ENCODE results near the gene BEND5. TPM values are rescaled to one million over a fixed set of nuclear protein-coding genes. Genes with fewer than 3 reads are reported as not detected.

The BEND5 gene
- total RNA-seq, 5 donors from 2014 or later (not counting 1 experiment from before 2014, with no cell fraction given): 3.3 to 7.9 (median 5.6) TPM

DNA sequence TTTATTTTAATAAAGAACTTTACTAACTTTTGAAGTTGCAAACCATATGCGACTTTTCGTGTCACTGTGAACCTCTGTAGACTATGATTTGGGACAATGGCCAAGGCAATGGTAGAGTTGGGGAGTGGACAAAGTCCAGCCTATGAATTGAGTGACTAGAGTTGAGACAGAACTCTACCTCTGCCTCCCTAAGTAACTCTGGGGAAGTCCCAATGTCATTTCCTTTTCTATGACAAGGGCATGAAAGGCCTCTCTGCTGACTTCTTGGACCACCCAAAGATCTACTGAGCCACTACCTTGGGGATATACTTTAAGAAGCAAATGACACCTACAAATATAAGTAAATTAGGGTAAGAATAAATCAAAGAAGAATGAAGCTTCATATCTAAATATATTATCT is 19.3 kb downstream of the BEND5 start:
- Histone ChIP-seq H3K9me3 (no peaks in the 10 kb centered on the region), H3K27ac (ENCODE audit: low read length) (no peak overlapping the region), H3K27me3 (replicated peaks in 1 of 2; ENCODE audit: control insufficient read depth in 2 of 2, extremely low read depth in 1 of 2, insufficient read depth in 2 of 2, low read length in 1 of 2) (no peaks in the 10 kb centered on the region), H3K4me3 (ENCODE audit: control insufficient read depth in 1 of 2, extremely low read depth in 1 of 2, low read length in 1 of 2) (no peak overlapping the region), H3K36me3 (ENCODE audit: control insufficient read depth in 2 of 2, extremely low read depth in 1 of 2, insufficient read depth in 1 of 2, low read length in 1 of 2) (peaks cover 3 to 6% of the 10 kb centered on the region in 2 donors), H3K4me1 (ENCODE audit: control insufficient read depth in 1 of 2, extremely low read depth in 1 of 2, insufficient read depth in 2 of 2, low read length in 2 of 2) (no peaks in the 10 kb centered on the region)
- Mint-ChIP-seq H3K4me1 (peaks cover 0 to 5% (median 0%) of the 10 kb centered on the region in 3 donors), H3K4me3 (no peak overlapping the region), H3K36me3 (peaks cover 21% of the 10 kb centered on the region), H3K27ac (no peak overlapping the region), H3K9me3 (no peaks in the 10 kb centered on the region), H3K27me3 (no peaks in the 10 kb centered on the region)
- DNase-seq (no peak), ATAC-seq (replicated peaks in 1 of 4) (no peak)
- no CpG with 5 or more reads among the region's 2 CpGs for WGBS (ENCODE audit: insufficient coverage)
- ChIA-PET CTCF (no interaction called here), POLR2A (no interaction called here)

DNA sequence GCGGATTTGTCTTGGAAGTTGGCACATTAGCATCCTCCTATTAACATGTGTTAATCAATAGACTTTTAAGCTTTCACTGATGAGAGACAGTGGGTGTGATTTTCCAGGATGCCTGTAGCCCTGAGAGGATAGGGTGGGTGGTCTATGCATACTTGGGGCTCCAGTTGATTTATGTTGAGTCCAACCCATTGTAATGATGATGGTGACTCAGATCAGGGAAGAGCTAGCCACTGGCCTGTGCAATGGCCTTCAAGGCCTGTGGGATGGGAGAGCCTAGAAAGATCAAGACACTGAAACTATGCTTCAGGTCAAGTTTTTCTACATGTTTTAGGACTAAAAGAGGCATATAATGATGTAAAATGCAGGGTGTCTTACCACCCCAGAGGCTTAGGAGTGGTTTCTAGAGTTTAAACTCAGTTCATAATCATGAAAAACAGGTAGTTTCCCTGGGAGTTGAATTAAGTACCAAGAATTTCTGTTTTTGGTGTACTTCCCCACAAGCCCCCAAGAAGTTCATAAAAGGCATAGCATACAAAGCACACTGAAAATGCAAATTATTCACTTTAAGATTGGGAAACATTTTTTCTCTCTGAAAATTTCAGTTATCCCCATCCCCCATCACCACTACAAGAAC is 19.9 kb downstream of the BEND5 start:
- Histone ChIP-seq H3K36me3 (ENCODE audit: control insufficient read depth in 2 of 2, extremely low read depth in 1 of 2, insufficient read depth in 1 of 2, low read length in 1 of 2) (peaks cover 3 to 6% of the 10 kb centered on the region in 2 donors), H3K4me1 (ENCODE audit: control insufficient read depth in 1 of 2, extremely low read depth in 1 of 2, insufficient read depth in 2 of 2, low read length in 2 of 2) (no peaks in the 10 kb centered on the region)
- no peak for ATAC-seq (replicated peaks in 1 of 4)

DNA sequence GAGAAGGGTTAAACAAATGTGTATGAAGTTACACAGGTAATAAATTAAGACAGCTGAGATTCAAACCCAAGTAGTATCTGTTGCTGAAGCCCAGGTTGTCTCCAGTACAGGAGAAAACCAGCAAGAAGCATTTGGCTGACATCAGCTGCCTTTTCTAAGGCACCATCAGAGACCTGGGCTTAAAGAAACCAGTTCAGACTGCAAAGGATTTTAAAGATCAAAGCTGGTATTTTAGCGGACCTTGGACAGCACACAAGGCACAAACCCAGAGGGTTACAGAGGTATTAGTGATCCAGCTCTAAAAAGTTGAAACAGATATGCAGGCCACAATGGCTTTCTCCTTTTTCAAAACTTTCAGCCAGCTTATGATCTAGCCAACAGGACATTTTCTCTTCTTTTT is 23.4 kb downstream of the BEND5 start:
- ChIA-PET POLR2A (no interaction called here), CTCF (interaction anchor here in 1 of 2 donors (1.1 kb wide), 1 partner anchor 11 kb away, joined by 3 read pairs; no protein-coding TSS in a partner anchor)
- H3K4me1 Mint-ChIP-seq: peaks cover 0 to 5% (median 2%) of the 10 kb centered on the region in 3 donors
- WGBS (ENCODE audit: insufficient coverage): 100% methylated on average over 1 of the region's 1 CpG
- ATAC-seq (replicated peaks in 1 of 4): no peak
- H3K4me3 Mint-ChIP-seq: no peak overlapping the region
- H3K27me3 Mint-ChIP-seq: no peaks in the 10 kb centered on the region
- no peaks in the 10 kb centered on the region for H3K9me3 Mint-ChIP-seq
- Histone ChIP-seq H3K27me3 (replicated peaks in 1 of 2; ENCODE audit: control insufficient read depth in 2 of 2, extremely low read depth in 1 of 2, insufficient read depth in 2 of 2, low read length in 1 of 2) (no peaks in the 10 kb centered on the region), H3K9me3 (no peaks in the 10 kb centered on the region), H3K36me3 (ENCODE audit: control insufficient read depth in 2 of 2, extremely low read depth in 1 of 2, insufficient read depth in 1 of 2, low read length in 1 of 2) (peaks cover 4 to 5% of the 10 kb centered on the region in 2 donors), H3K4me3 (ENCODE audit: control insufficient read depth in 1 of 2, extremely low read depth in 1 of 2, low read length in 1 of 2) (no peak overlapping the region), H3K27ac (ENCODE audit: low read length) (no peak overlapping the region), H3K4me1 (ENCODE audit: control insufficient read depth in 1 of 2, extremely low read depth in 1 of 2, insufficient read depth in 2 of 2, low read length in 2 of 2) (no peaks in the 10 kb centered on the region)
- H3K36me3 Mint-ChIP-seq: peaks cover 18% of the 10 kb centered on the region
- no peak for DNase-seq
- H3K27ac Mint-ChIP-seq: no peak overlapping the region

More for the DNA sequence above, 19.9 kb downstream of the BEND5 start:
- H3K9me3 Mint-ChIP-seq: no peaks in the 10 kb centered on the region
- H3K9me3 ChIP-seq: no peaks in the 10 kb centered on the region
- no peaks in the 10 kb centered on the region for H3K27me3 ChIP-seq (replicated peaks in 1 of 2; ENCODE audit: control insufficient read depth in 2 of 2, extremely low read depth in 1 of 2, insufficient read depth in 2 of 2, low read length in 1 of 2)
- no peak overlapping the region for H3K4me3 Mint-ChIP-seq
- ChIA-PET CTCF (no interaction called here), POLR2A (no interaction called here)
- no peak for DNase-seq
- H3K27ac ChIP-seq (ENCODE audit: low read length): no peak overlapping the region
- no CpG with 5 or more reads among the region's 1 CpG for WGBS (ENCODE audit: insufficient coverage)
- H3K4me3 ChIP-seq (ENCODE audit: control insufficient read depth in 1 of 2, extremely low read depth in 1 of 2, low read length in 1 of 2): no peak overlapping the region
- H3K36me3 Mint-ChIP-seq: peaks cover 21% of the 10 kb centered on the region
- no peak overlapping the region for H3K27ac Mint-ChIP-seq
- no peaks in the 10 kb centered on the region for H3K27me3 Mint-ChIP-seq
- peaks cover 0 to 5% (median 0%) of the 10 kb centered on the region in 3 donors for H3K4me1 Mint-ChIP-seq

DNA sequence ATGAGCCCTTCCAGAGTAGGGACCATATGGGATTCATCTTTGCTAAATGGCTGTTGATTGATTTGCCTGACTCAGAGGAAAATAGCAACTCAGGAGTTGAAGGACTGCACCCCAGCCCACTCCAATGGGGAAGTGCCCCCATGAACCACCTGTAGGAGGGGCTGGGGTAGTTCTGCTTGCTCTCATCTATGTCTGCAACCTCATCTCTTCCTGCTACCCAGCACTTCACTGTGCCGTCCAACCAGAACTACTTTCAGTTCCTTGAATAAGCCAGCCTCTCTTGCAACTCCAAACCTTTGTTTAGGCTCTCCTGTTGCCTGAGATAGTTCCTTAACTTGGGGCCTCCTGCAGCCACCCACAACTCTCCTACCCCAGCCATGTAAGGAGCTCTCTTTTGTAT is 26.6 kb downstream of the BEND5 start:
- Mint-ChIP-seq H3K27ac (no peak overlapping the region), H3K27me3 (no peaks in the 10 kb centered on the region), H3K4me3 (no peak overlapping the region), H3K9me3 (no peaks in the 10 kb centered on the region), H3K4me1 (peaks cover 0 to 5% (median 2%) of the 10 kb centered on the region in 3 donors), H3K36me3 (peaks cover 12% of the 10 kb centered on the region)
- H3K9me3 ChIP-seq: no peaks in the 10 kb centered on the region
- ChIA-PET POLR2A (no interaction called here), CTCF (no interaction called here)
- H3K27ac ChIP-seq (ENCODE audit: low read length): no peak overlapping the region
- no peak overlapping the region for H3K4me3 ChIP-seq (ENCODE audit: control insufficient read depth in 1 of 2, extremely low read depth in 1 of 2, low read length in 1 of 2)
- 50% methylated on average over 1 of the region's 1 CpG for WGBS (ENCODE audit: insufficient coverage)
- H3K4me1 ChIP-seq (ENCODE audit: control insufficient read depth in 1 of 2, extremely low read depth in 1 of 2, insufficient read depth in 2 of 2, low read length in 2 of 2): no peaks in the 10 kb centered on the region
- ATAC-seq (replicated peaks in 1 of 4) (no peak), DNase-seq (peak in 1 of 35 experiments; percentile 11)
- peaks cover 0 to 5% of the 10 kb centered on the region in 2 donors for H3K36me3 ChIP-seq (ENCODE audit: control insufficient read depth in 2 of 2, extremely low read depth in 1 of 2, insufficient read depth in 1 of 2, low read length in 1 of 2)
- no peaks in the 10 kb centered on the region for H3K27me3 ChIP-seq (replicated peaks in 1 of 2; ENCODE audit: control insufficient read depth in 2 of 2, extremely low read depth in 1 of 2, insufficient read depth in 2 of 2, low read length in 1 of 2)

DNA sequence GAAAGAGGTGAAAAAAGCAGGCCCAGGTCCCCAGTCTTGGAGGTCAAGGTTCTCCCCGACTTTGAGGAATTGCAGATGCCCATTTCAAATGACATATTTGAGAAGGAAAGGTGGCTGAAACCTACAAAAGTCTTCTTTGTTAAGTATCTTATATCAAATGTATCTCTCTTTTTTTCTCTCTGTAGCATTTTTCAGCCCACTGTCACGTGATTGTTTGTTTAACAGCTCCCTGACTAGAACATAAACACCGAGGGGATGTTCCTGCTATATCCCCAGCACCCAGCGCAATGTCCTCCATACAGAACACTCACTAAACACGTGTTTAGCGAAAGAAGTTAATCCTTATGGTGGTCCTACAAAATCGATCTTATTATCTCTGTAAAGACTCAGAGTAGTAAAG is 27.6 kb downstream of the BEND5 start:
- H3K27ac Mint-ChIP-seq: no peak overlapping the region
- Histone ChIP-seq H3K27ac (ENCODE audit: low read length) (no peak overlapping the region), H3K4me3 (ENCODE audit: control insufficient read depth in 1 of 2, extremely low read depth in 1 of 2, low read length in 1 of 2) (no peak overlapping the region), H3K36me3 (ENCODE audit: control insufficient read depth in 2 of 2, extremely low read depth in 1 of 2, insufficient read depth in 1 of 2, low read length in 1 of 2) (peaks cover 0 to 5% of the 10 kb centered on the region in 2 donors), H3K9me3 (no peaks in the 10 kb centered on the region), H3K4me1 (ENCODE audit: control insufficient read depth in 1 of 2, extremely low read depth in 1 of 2, insufficient read depth in 2 of 2, low read length in 2 of 2) (no peaks in the 10 kb centered on the region), H3K27me3 (replicated peaks in 1 of 2; ENCODE audit: control insufficient read depth in 2 of 2, extremely low read depth in 1 of 2, insufficient read depth in 2 of 2, low read length in 1 of 2) (no peaks in the 10 kb centered on the region)
- no peaks in the 10 kb centered on the region for H3K9me3 Mint-ChIP-seq
- peaks cover 0 to 5% (median 2%) of the 10 kb centered on the region in 3 donors for H3K4me1 Mint-ChIP-seq
- ChIA-PET POLR2A (no interaction called here), CTCF (no interaction called here)
- peaks cover 12% of the 10 kb centered on the region for H3K36me3 Mint-ChIP-seq
- DNase-seq (no peak), ATAC-seq (replicated peaks in 1 of 4) (no peak)
- no peak overlapping the region for H3K4me3 Mint-ChIP-seq
- no peaks in the 10 kb centered on the region for H3K27me3 Mint-ChIP-seq
- 50% methylated on average over 1 of the region's 7 CpGs for WGBS (ENCODE audit: insufficient coverage)

DNA sequence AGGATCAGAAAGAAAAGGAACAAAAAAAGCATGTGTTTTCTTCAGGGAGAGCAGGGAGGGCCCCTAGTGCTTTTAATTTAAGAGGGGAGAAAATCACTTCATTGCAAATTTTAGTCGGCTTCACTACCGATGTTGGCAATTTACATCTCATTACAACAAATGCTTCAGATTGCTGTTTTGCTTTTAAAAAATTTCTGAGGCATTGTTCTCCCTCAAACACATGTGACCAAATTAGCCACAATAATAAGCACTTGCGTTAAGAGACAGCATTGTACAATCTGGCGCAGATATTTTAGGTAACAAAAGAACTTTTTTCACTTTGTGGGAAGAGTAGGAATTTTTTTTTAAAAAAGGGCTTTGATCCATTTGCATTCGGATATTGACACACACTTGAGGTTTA is 29.8 kb downstream of the BEND5 start:
- H3K4me3 ChIP-seq (ENCODE audit: control insufficient read depth in 1 of 2, extremely low read depth in 1 of 2, low read length in 1 of 2): no peak overlapping the region
- H3K9me3 Mint-ChIP-seq: no peaks in the 10 kb centered on the region
- peaks cover 0 to 9% of the 10 kb centered on the region in 2 donors for H3K36me3 ChIP-seq (ENCODE audit: control insufficient read depth in 2 of 2, extremely low read depth in 1 of 2, insufficient read depth in 1 of 2, low read length in 1 of 2)
- POLR2A ChIA-PET: no interaction called here
- no peak overlapping the region for H3K27ac ChIP-seq (ENCODE audit: low read length)
- H3K27me3 ChIP-seq (replicated peaks in 1 of 2; ENCODE audit: control insufficient read depth in 2 of 2, extremely low read depth in 1 of 2, insufficient read depth in 2 of 2, low read length in 1 of 2): no peaks in the 10 kb centered on the region
- H3K4me3 Mint-ChIP-seq: no peak overlapping the region
- CTCF ChIA-PET: no interaction called here
- H3K9me3 ChIP-seq: no peaks in the 10 kb centered on the region
- no peak overlapping the region for H3K27ac Mint-ChIP-seq
- no peaks in the 10 kb centered on the region for H3K4me1 ChIP-seq (ENCODE audit: control insufficient read depth in 1 of 2, extremely low read depth in 1 of 2, insufficient read depth in 2 of 2, low read length in 2 of 2)
- DNase-seq (no peak), ATAC-seq (replicated peaks in 1 of 4) (no peak)
- WGBS (ENCODE audit: insufficient coverage): 100% methylated on average over 1 of the region's 5 CpGs
- H3K4me1 Mint-ChIP-seq: peaks cover 0 to 2% (median 0%) of the 10 kb centered on the region in 3 donors
- H3K36me3 Mint-ChIP-seq: peaks cover 12% of the 10 kb centered on the region
- no peaks in the 10 kb centered on the region for H3K27me3 Mint-ChIP-seq

DNA sequence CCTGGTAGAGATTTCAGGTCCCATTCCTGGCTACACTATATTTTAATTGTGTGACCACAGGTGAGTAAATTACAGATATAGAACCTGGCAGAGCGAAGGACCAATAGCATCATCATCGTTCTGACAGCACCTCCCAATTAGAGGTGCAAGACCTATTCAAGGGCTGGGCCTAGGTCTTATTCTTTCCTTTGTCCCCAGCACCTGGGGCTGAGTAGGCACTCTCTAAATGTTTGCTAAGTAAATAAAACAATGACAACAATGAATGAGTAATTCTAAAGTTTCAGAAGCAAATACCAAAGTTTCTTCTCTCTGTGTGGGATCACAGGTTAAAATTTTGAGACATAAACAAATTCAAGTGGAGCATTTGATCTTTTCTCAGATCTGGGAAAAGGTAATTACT is 32.7 kb downstream of the BEND5 start:
- CTCF ChIA-PET: no interaction called here
- no peak overlapping the region for H3K4me3 ChIP-seq (ENCODE audit: control insufficient read depth in 1 of 2, extremely low read depth in 1 of 2, low read length in 1 of 2)
- POLR2A ChIA-PET: no interaction called here

More for the DNA sequence above, 32.7 kb downstream of the BEND5 start:
- H3K27ac ChIP-seq (ENCODE audit: low read length): no peak overlapping the region
- no peaks in the 10 kb centered on the region for H3K27me3 Mint-ChIP-seq
- ATAC-seq (replicated peaks in 1 of 4): no peak
- no peaks in the 10 kb centered on the region for H3K4me1 Mint-ChIP-seq
- no peaks in the 10 kb centered on the region for H3K9me3 ChIP-seq
- no peaks in the 10 kb centered on the region for H3K9me3 Mint-ChIP-seq
- H3K27me3 ChIP-seq (replicated peaks in 1 of 2; ENCODE audit: control insufficient read depth in 2 of 2, extremely low read depth in 1 of 2, insufficient read depth in 2 of 2, low read length in 1 of 2): no peaks in the 10 kb centered on the region
- DNase-seq: no peak
- WGBS (ENCODE audit: insufficient coverage): no CpG with 5 or more reads among the region's 2 CpGs
- no peaks in the 10 kb centered on the region for H3K4me1 ChIP-seq (ENCODE audit: control insufficient read depth in 1 of 2, extremely low read depth in 1 of 2, insufficient read depth in 2 of 2, low read length in 2 of 2)
- peaks cover 0 to 3% of the 10 kb centered on the region in 2 donors for H3K36me3 ChIP-seq (ENCODE audit: control insufficient read depth in 2 of 2, extremely low read depth in 1 of 2, insufficient read depth in 1 of 2, low read length in 1 of 2)
- H3K36me3 Mint-ChIP-seq: peaks cover 17% of the 10 kb centered on the region
- no peak overlapping the region for H3K27ac Mint-ChIP-seq
- no peak overlapping the region for H3K4me3 Mint-ChIP-seq
